Endothelial cell of umbilical vein (primary cell): ENCODE measurements around the gene PLCB4. TPM values are rescaled to one million over a fixed set of nuclear protein-coding genes. Genes with fewer than 3 reads are reported as not detected.

Source experiments
- BruUV-seq: library from RNA; stranded (reverse); fragments of 400-500 nt; replicated peaks from 2 replicates; lab custom pipeline; 2021; lab: Mats Ljungman, UMichigan
- CTCF ChIA-PET: fragments of 300-600, 350-600 bp; sonication (Branson Sonifier 250); formaldehyde crosslinking; loops from one replicate; lab custom pipeline; 2021; ENCODE audit warnings: antibody characterized with exemption, inconsistent platforms; lab: Charles Lee
- POLR2A ChIA-PET: fragments of 300-600, 350-600 bp; sonication (Branson Sonifier 250); formaldehyde crosslinking; loops from one replicate; lab custom pipeline; 2021; ENCODE audit warnings: antibody characterized with exemption, inconsistent platforms; lab: Charles Lee
- DNase-seq: peaks from one replicate; pipeline ENCODE4 v3.0.0-alpha.2; 2011; ENCODE audit warnings: low read depth, low spot score
- FAIRE-seq: peaks from 2 replicates; lab custom pipeline; 2011; peaks lifted over from hg19 to GRCh38; lab: Jason Lieb, UNC
- H2AFZ ChIP-seq: 2 replicates; pipeline ENCODE4 v1.6.0; 2012; ENCODE audit warnings: low read depth, low read length, control low read depth, inconsistent platforms
- H3K27ac ChIP-seq: 2 replicates; pipeline ENCODE4 v1.5.1; 2011; ENCODE audit warnings: low read depth, mild to moderate bottlenecking, control low read depth, low read length, moderate library complexity; ENCODE audit not compliant: insufficient read depth
- H3K27me3 ChIP-seq, 2 experiments: 2 replicates each; pipeline versions ENCODE4 v1.6.0 to v1.6.1; 2011; ENCODE audit warnings: low read length in 2 of 2, mixed read lengths in 1 of 2; ENCODE audit not compliant: control insufficient read depth in 2 of 2, insufficient read depth in 2 of 2
- H3K36me3 ChIP-seq, 2 experiments: 2 replicates in 1 of 2; 3 replicates in 1 of 2; pipeline ENCODE4 v1.5.1; 2011; ENCODE audit warnings: low read length in 2 of 2, mild to moderate bottlenecking in 1 of 2, moderate library complexity in 1 of 2; ENCODE audit not compliant: control insufficient read depth in 2 of 2, insufficient read depth in 2 of 2; ENCODE audit errors: extremely low read depth in 1 of 2
- H3K4me1 ChIP-seq: 3 replicates; pipeline ENCODE4 v1.5.1; 2011; ENCODE audit warnings: mild to moderate bottlenecking, low read length; ENCODE audit not compliant: control insufficient read depth, insufficient read depth; ENCODE audit errors: extremely low read depth
- H3K4me2 ChIP-seq: 2 replicates; pipeline ENCODE4 v1.6.1; 2011; ENCODE audit warnings: low read length, control low read depth, mixed read lengths; ENCODE audit not compliant: insufficient read depth
- H3K4me3 ChIP-seq, 3 experiments: fragments of 200-600 bp in 1 of 3; sonication (generic), shearing (Covaris generic) in 1 of 3; replicated peaks in 1 of 3; 2 replicates each; pipeline ENCODE4 v1.5.1; 2011 to 2016; ENCODE audit warnings: control low read depth in 3 of 3, low read length in 3 of 3, mild to moderate bottlenecking in 2 of 3, inconsistent platforms in 1 of 3, low read depth in 1 of 3, moderate library complexity in 1 of 3; ENCODE audit not compliant: insufficient read depth in 1 of 3
- H3K79me2 ChIP-seq: 2 replicates; pipeline ENCODE4 v1.6.0; 2012; ENCODE audit warnings: low read length, inconsistent platforms; ENCODE audit not compliant: control insufficient read depth, insufficient read depth
- H3K9ac ChIP-seq: replicated peaks from 2 replicates; pipeline ENCODE3; 2011; ENCODE audit warnings: low read length, control low read depth; ENCODE audit not compliant: insufficient read depth; ENCODE audit errors: extremely low read depth
- H3K9me1 ChIP-seq: replicated peaks from 3 replicates; pipeline ENCODE4 v1.6.0; 2011; ENCODE audit warnings: mild to moderate bottlenecking, low read length; ENCODE audit not compliant: control insufficient read depth, insufficient read depth; ENCODE audit errors: extremely low read depth
- H3K9me3 ChIP-seq: replicated peaks from 2 replicates; pipeline ENCODE4 v1.5.1; 2012; ENCODE audit warnings: low read length, inconsistent platforms; ENCODE audit not compliant: control insufficient read depth, insufficient read depth
- H4K20me1 ChIP-seq: replicated peaks from 2 replicates; pipeline ENCODE3; 2011; ENCODE audit warnings: mild to moderate bottlenecking, low read length; ENCODE audit not compliant: control insufficient read depth, insufficient read depth; ENCODE audit errors: extremely low read depth
- CTCF ChIP-seq, 2 donors: IDR thresholded peaks; 1 replicate in 1 of 2; 2 replicates in 1 of 2; pipeline ENCODE4 v1.5.1; 2011; ENCODE audit warnings: low read length in 2 of 2, mild to moderate bottlenecking in 2 of 2, moderate library complexity in 2 of 2, control low read depth in 1 of 2, inconsistent platforms in 1 of 2, low read depth in 1 of 2; ENCODE audit not compliant: insufficient read depth in 1 of 2; ENCODE audit errors: extremely low read depth in 1 of 2
- EZH2 ChIP-seq: IDR thresholded peaks from 2 replicates; pipeline ENCODE4 v1.6.1; 2012; ENCODE audit warnings: borderline replicate concordance, low read depth, mild to moderate bottlenecking, moderate library complexity, low read length, inconsistent platforms; ENCODE audit not compliant: severe bottlenecking
- FOS ChIP-seq: IDR thresholded peaks from 2 replicates; pipeline ENCODE4 v1.6.1; 2011; ENCODE audit warnings: mild to moderate bottlenecking, low read length, moderate library complexity, borderline replicate concordance; ENCODE audit not compliant: insufficient read depth
- GATA2 ChIP-seq: IDR thresholded peaks from 2 replicates; pipeline ENCODE4 v1.7.0; 2011; ENCODE audit warnings: low read depth, mild to moderate bottlenecking, moderate library complexity, mixed read lengths, low read length; ENCODE audit not compliant: insufficient read length, insufficient read depth
- JUN ChIP-seq: IDR thresholded peaks from 2 replicates; pipeline ENCODE4 v1.6.1; 2011; ENCODE audit warnings: borderline replicate concordance, low read depth; ENCODE audit not compliant: insufficient read length, insufficient read depth
- MYC ChIP-seq: IDR thresholded peaks from one replicate; pipeline ENCODE4 v1.6.1; 2011; ENCODE audit warnings: mild to moderate bottlenecking, low read depth, low read length
- POLR2A ChIP-seq: IDR thresholded peaks from 2 replicates; pipeline ENCODE4 v1.6.1; 2012; ENCODE audit warnings: low read depth, mild to moderate bottlenecking, control low read depth, low read length
- POLR2AphosphoS5 ChIP-seq: IDR thresholded peaks from 2 replicates; pipeline ENCODE4 v1.6.1; 2012; ENCODE audit warnings: low read depth, mild to moderate bottlenecking, control low read depth, low read length, moderate library complexity; ENCODE audit not compliant: insufficient read depth
- dilution Hi-C: fragments of 300-500 bp; cut with MboI; formaldehyde crosslinking; loops from one replicate; pipeline ENCODE4 v1.15.0; 2019; ENCODE audit warnings: low sequenced_read_pairs; ENCODE audit not compliant: extremely low pct_ligation_motif_present
- intact Hi-C: fragments of 100-400 bp; cut with micrococcal nuclease; formaldehyde crosslinking; loops from one replicate; pipeline ENCODE4 v1.10.0; 2022
- polyA plus RNA-seq, 4 experiments: library from polyadenylated mRNA; depleted of rRNA in 3 of 4; stranded (reverse) in 3 of 4; unstranded in 1 of 4; fragments of >200 nt; gene quantifications; 2 replicates each; pipeline versions ENCODE4 v1.2.1 to v1.2.3, GENCODE V29; 2011 to 2012; ENCODE audit warnings: missing spikeins in 1 of 4
- total RNA-seq: library from RNA; stranded (reverse); gene quantifications from 2 replicates; pipeline ENCODE4 v1.2.3, GENCODE V29; 2021
- TF ChIP-seq, protein P1 (sequence below): IDR thresholded peaks from 2 replicates; pipeline ENCODE4 v1.6.1; 2011; ENCODE audit not compliant: insufficient read depth, insufficient read length

The PLCB4 gene
- total and polyA plus RNA-seq, 2 donors (not counting 3 experiments of a cell fraction or from before 2014, with no cell fraction given): 0.37 to 1.7 TPM

DNA sequence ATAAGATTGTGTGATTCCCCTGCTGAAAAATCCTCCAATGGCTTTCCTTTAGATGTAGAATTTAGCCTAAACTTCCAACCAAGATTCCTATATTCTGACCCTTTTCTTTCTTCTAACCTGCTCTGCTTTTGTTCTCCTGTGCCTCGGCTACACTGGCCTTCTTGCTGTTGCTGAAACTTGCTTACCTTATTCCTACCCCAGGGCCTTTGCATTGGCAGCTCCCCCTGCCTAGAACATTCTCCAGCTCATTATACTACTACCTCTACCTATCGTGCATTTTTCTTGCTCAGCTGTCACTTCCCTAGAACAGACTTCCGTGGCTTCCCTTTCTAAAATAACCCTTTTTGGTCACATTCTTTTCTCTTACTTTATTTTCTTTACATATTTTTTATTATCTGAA is 48.7 kb downstream of the PLCB4 start:
- Histone ChIP-seq H3K9ac (no peak overlapping the region), H2AFZ (no peak overlapping the region), H4K20me1 (no peaks in the 10 kb centered on the region), H3K36me3 (no peaks in the 10 kb centered on the region), H3K9me3 (no peaks in the 10 kb centered on the region), H3K4me3 (no peak overlapping the region), H3K27me3 (no peaks in the 10 kb centered on the region), H3K9me1 (no peaks in the 10 kb centered on the region), H3K4me2 (no peak overlapping the region), H3K79me2 (no peaks in the 10 kb centered on the region), H3K27ac (no peak overlapping the region), H3K4me1 (no peaks in the 10 kb centered on the region)
- intact Hi-C loops (no loop called here), dilution Hi-C loops (no loop called here)
- no peak for FAIRE-seq
- ChIA-PET CTCF (no interaction called here), POLR2A (no interaction called here)
- BruUV-seq: no TSS peak
- DNase-seq: no peak
- TF ChIP-seq GATA2 (no peak), POLR2A (no peak)
- TF ChIP-seq, protein P1, sequence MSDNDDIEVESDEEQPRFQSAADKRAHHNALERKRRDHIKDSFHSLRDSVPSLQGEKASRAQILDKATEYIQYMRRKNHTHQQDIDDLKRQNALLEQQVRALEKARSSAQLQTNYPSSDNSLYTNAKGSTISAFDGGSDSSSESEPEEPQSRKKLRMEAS: no peak

GRCh38 chr20:9119776-9120175 is 50.9 kb downstream of the PLCB4 start:
- DNase-seq: no peak
- no peaks in the 10 kb centered on the region for H4K20me1 ChIP-seq
- TF ChIP-seq EZH2: no peak
- TF ChIP-seq FOS: no peak
- TF ChIP-seq CTCF (IDR thresholded peaks at IDR 0.05; ENCODE audit: extremely low read depth in 1 of 2, insufficient read depth in 1 of 2, low read depth in 1 of 2, low read length in 2 of 2): no peak
- TF ChIP-seq MYC: no peak
- TF ChIP-seq, protein P1: no peak
- no peak for TF ChIP-seq GATA2
- TF ChIP-seq POLR2AphosphoS5: no peak
- TF ChIP-seq JUN: no peak
- TF ChIP-seq POLR2A: no peak
- H3K4me2 ChIP-seq: no peak overlapping the region
- ChIA-PET CTCF (interaction anchor here (1.2 to 1.4 kb wide), 2 partner anchors 11 to 266 kb away, joined by 3 to 4 read pairs; no protein-coding TSS in a partner anchor), POLR2A (no interaction called here)
- no peak overlapping the region for H3K4me3 ChIP-seq
- H3K9me3 ChIP-seq: no peaks in the 10 kb centered on the region
- H3K79me2 ChIP-seq: no peaks in the 10 kb centered on the region
- H2AFZ ChIP-seq: no peak overlapping the region
- no TSS peak for BruUV-seq
- H3K27ac ChIP-seq: no peak overlapping the region
- H3K9ac ChIP-seq: no peak overlapping the region
- H3K9me1 ChIP-seq: no peaks in the 10 kb centered on the region
- dilution Hi-C loops: no loop called here
- no peaks in the 10 kb centered on the region for H3K36me3 ChIP-seq
- no peaks in the 10 kb centered on the region for H3K4me1 ChIP-seq
- no peaks in the 10 kb centered on the region for H3K27me3 ChIP-seq
- intact Hi-C loops: no loop called here
- no peak for FAIRE-seq
